ENCODE data around the gene NPRL2.

DNA sequence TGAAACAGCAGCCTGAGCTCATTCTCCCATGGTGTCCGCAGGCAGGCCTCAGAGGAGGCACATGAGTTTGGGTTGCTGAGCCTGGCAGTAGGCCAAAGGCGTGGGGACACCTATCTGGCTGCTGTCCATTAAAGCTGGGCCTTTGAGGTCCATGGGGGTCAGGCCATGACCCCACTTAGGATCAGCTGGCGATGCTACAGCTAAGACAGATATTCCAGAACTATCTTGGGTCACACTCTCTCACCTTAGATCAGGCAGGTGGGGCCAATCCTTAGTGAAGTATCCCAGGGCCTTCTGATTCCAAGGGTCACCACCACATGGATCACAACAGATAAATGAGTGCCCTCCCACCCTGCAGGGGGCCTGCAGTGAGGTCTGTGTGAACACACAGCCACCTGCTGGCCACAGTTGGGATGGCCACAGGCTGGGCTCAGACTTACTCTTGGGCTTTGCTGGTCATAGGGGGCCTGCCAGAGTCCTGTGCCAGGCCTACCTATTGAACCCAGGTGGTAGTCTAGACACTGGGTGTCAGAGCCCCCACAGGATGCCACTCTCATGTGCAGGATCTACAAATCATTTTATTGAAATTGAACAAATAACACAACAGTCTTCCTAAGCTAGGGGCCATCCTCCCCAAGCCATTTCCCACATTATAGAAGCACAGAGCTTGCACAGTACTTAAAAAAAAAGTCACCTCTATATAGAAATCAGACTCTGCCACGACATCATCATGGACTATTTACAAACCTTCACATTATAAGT lies 26.0 kb downstream of the NPRL2 start:
- TF ChIP-seq, protein P1, sequence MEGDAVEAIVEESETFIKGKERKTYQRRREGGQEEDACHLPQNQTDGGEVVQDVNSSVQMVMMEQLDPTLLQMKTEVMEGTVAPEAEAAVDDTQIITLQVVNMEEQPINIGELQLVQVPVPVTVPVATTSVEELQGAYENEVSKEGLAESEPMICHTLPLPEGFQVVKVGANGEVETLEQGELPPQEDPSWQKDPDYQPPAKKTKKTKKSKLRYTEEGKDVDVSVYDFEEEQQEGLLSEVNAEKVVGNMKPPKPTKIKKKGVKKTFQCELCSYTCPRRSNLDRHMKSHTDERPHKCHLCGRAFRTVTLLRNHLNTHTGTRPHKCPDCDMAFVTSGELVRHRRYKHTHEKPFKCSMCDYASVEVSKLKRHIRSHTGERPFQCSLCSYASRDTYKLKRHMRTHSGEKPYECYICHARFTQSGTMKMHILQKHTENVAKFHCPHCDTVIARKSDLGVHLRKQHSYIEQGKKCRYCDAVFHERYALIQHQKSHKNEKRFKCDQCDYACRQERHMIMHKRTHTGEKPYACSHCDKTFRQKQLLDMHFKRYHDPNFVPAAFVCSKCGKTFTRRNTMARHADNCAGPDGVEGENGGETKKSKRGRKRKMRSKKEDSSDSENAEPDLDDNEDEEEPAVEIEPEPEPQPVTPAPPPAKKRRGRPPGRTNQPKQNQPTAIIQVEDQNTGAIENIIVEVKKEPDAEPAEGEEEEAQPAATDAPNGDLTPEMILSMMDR (conservative IDR thresholded peaks at IDR 0.05; ENCODE audit: low read length): peak; percentile 83
- no peak for TF ChIP-seq EZH2phosphoT487 (IDR thresholded peaks at IDR 0.05; ENCODE audit: borderline replicate concordance, low read depth, low read length)
